ENCODE data around the gene PARP8.

DNA sequence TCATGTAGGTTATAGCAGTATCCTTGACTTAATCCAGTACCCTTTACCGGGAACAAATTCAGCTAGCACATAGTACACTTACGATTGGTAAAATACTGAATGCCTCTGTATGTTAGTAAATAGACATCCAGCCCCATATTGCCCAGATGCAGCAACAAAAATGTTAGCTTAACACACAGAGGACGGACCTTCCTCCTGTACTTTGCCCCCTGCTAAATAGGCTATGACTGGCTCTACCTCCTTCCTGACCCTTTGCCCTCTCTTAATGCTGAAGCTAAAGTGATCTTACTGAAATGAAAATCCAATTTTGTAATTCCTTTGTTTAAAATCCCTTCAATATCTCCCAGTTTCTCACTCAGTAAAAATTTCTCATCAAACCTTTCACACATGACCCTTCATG, 183.1 kb downstream of the PARP8 start:
- TF ChIP-seq CEBPB (IDR thresholded peaks at IDR 0.05; ENCODE audit: low read depth, low read length) (no peak), POLR2A (IDR thresholded peaks at IDR 0.05; ENCODE audit: low read depth, low read length) (no peak), FOS (IDR thresholded peaks at IDR 0.05; ENCODE audit: low read depth, low read length) (no peak), BHLHE40 (IDR thresholded peaks at IDR 0.05; ENCODE audit: low read depth, low read length) (no peak), MAFK (IDR thresholded peaks at IDR 0.05; ENCODE audit: low read depth, low read length) (no peak), RFX5 (IDR thresholded peaks at IDR 0.05; ENCODE audit: low read depth, low read length) (no peak), MXI1 (IDR thresholded peaks at IDR 0.05; ENCODE audit: borderline replicate concordance, low read depth, low read length) (no peak)
- TF ChIP-seq, protein P1, sequence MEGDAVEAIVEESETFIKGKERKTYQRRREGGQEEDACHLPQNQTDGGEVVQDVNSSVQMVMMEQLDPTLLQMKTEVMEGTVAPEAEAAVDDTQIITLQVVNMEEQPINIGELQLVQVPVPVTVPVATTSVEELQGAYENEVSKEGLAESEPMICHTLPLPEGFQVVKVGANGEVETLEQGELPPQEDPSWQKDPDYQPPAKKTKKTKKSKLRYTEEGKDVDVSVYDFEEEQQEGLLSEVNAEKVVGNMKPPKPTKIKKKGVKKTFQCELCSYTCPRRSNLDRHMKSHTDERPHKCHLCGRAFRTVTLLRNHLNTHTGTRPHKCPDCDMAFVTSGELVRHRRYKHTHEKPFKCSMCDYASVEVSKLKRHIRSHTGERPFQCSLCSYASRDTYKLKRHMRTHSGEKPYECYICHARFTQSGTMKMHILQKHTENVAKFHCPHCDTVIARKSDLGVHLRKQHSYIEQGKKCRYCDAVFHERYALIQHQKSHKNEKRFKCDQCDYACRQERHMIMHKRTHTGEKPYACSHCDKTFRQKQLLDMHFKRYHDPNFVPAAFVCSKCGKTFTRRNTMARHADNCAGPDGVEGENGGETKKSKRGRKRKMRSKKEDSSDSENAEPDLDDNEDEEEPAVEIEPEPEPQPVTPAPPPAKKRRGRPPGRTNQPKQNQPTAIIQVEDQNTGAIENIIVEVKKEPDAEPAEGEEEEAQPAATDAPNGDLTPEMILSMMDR (conservative IDR thresholded peaks at IDR 0.05; ENCODE audit: low read depth, low read length): no peak
- TF ChIP-seq, protein P2, sequence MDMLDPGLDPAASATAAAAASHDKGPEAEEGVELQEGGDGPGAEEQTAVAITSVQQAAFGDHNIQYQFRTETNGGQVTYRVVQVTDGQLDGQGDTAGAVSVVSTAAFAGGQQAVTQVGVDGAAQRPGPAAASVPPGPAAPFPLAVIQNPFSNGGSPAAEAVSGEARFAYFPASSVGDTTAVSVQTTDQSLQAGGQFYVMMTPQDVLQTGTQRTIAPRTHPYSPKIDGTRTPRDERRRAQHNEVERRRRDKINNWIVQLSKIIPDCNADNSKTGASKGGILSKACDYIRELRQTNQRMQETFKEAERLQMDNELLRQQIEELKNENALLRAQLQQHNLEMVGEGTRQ (IDR thresholded peaks at IDR 0.05; ENCODE audit: low read depth, low read length): no peak
- TF ChIP-seq, protein P3, sequence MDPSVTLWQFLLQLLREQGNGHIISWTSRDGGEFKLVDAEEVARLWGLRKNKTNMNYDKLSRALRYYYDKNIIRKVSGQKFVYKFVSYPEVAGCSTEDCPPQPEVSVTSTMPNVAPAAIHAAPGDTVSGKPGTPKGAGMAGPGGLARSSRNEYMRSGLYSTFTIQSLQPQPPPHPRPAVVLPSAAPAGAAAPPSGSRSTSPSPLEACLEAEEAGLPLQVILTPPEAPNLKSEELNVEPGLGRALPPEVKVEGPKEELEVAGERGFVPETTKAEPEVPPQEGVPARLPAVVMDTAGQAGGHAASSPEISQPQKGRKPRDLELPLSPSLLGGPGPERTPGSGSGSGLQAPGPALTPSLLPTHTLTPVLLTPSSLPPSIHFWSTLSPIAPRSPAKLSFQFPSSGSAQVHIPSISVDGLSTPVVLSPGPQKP (IDR thresholded peaks at IDR 0.05; ENCODE audit: borderline replicate concordance, low read depth, low read length): no peak

All from IMR-90 (cell line).